K562 (cell line): ENCODE results near the gene DTD1. TPM values are rescaled to one million over a fixed set of nuclear protein-coding genes. Genes with fewer than 3 reads are reported as not detected.

Experiments
- BHLHE40 ChIP-seq: IDR thresholded peaks from 2 replicates; pipeline ENCODE4 v1.6.1; 2011; ENCODE audit warnings: low read length, improper control_type of control experiment
- CREBBP ChIP-seq: IDR thresholded peaks from one replicate; pipeline ENCODE4 v1.6.1; 2012; ENCODE audit warnings: low read depth, mild to moderate bottlenecking, control low read depth, inconsistent platforms, low read length
- KHSRP ChIP-seq: fragments of 450-650 bp; IDR thresholded peaks from 2 replicates; pipeline ENCODE4 v1.6.1; 2017
- LARP7 ChIP-seq: fragments of 450-650 bp; IDR thresholded peaks from 2 replicates; pipeline ENCODE4 v1.6.1; 2016
- RREB1 ChIP-seq: fragments of 250-450 bp; sonication (Bioruptor Pico); IDR thresholded peaks from 2 replicates; pipeline ENCODE4 v1.4.0; 2020
- SAFB2 ChIP-seq: fragments of 200-400 bp; formaldehyde crosslinking; IDR thresholded peaks from 2 replicates; pipeline ENCODE4 v1.6.1; 2018; ENCODE audit warnings: borderline replicate concordance, low read length, low read depth, moderate library complexity; ENCODE audit not compliant: severe bottlenecking
- VEZF1 ChIP-seq: fragments of 200-800 bp; sonication (Bioruptor generic); IDR thresholded peaks from 2 replicates; pipeline ENCODE4 v1.6.1; 2017; ENCODE audit warnings: missing genetic modification characterization, missing compliant biosample characterization
- ZNF232 ChIP-seq: sonication (generic); formaldehyde crosslinking; IDR thresholded peaks from 2 replicates; pipeline ENCODE4 v1.8.0; 2022; ENCODE audit warnings: mild to moderate bottlenecking, missing genetic modification reagents
- ZNF764 ChIP-seq: fragments of 250-450 bp; sonication (Bioruptor Pico); IDR thresholded peaks from 2 replicates; pipeline ENCODE4 v1.4.0; 2020; ENCODE audit warnings: low read depth, mild to moderate bottlenecking, moderate library complexity
- polyA plus RNA-seq, 8 experiments: library from polyadenylated mRNA; depleted of rRNA in 4 of 8; stranded (reverse) in 5 of 8; unstranded in 3 of 8; fragments of >200 nt; fragmentation: Nextera tagmentation in 2 of 8; fragmentation: Illumina TruSeq in 1 of 8; extraction: Ambion mirVana in 2 of 8; extraction: Trizol in 1 of 8; gene quantifications; 2 replicates each; pipeline versions ENCODE4 v1.2.1 to v1.2.3, GENCODE V29; 2011 to 2014; ENCODE audit warnings: inconsistent platforms in 1 of 8, missing spikeins in 1 of 8
- total RNA-seq, 7 experiments: library from RNA; depleted of rRNA in 6 of 7; stranded (reverse); fragments of >200 nt in 6 of 7; fragmentation: Illumina TruSeq in 2 of 7; extraction: Trizol in 2 of 7; gene quantifications; 2 replicates each; pipeline versions ENCODE4 v1.2.1 to v1.2.3, GENCODE V29; 2011 to 2021; ENCODE audit warnings: low replicate concordance in 1 of 7
- TF ChIP-seq, protein P1 (sequence below), 3 experiments: fragments of 200-800 bp in 1 of 3; fragments of 250-450 bp in 1 of 3; fragments of 450-650 bp in 1 of 3; sonication (Bioruptor Pico) in 1 of 3; sonication (Bioruptor generic) in 1 of 3; formaldehyde crosslinking in 1 of 3; IDR thresholded peaks; 2 replicates each; pipeline versions ENCODE4 v1.6.1 to v1.8.0; 2016 to 2022; ENCODE audit warnings: mild to moderate bottlenecking in 2 of 3, missing genetic modification characterization in 2 of 3, missing compliant biosample characterization in 1 of 3, moderate library complexity in 1 of 3
- TF ChIP-seq, protein P2 (sequence below): fragments of 450-650 bp; formaldehyde crosslinking; IDR thresholded peaks from 2 replicates; pipeline ENCODE4 v1.4.0; 2020; ENCODE audit warnings: mild to moderate bottlenecking, moderate library complexity
- TF ChIP-seq, protein P3 (sequence below): sonication (generic); formaldehyde crosslinking; IDR thresholded peaks from 2 replicates; pipeline ENCODE4 v1.8.0; 2022; ENCODE audit warnings: mild to moderate bottlenecking, missing genetic modification reagents

Gene DTD1
- total and polyA plus RNA-seq, 9 of the 15 experiments (the other 6 are each of a cell fraction or from before 2014, with no cell fraction given), result 5.7 to 28.6 (median 26.8) TPM

GRCh38 chr20:18587665-18588573 lies at the start of gene DTD1 (continued):
- TF ChIP-seq, protein P1, sequence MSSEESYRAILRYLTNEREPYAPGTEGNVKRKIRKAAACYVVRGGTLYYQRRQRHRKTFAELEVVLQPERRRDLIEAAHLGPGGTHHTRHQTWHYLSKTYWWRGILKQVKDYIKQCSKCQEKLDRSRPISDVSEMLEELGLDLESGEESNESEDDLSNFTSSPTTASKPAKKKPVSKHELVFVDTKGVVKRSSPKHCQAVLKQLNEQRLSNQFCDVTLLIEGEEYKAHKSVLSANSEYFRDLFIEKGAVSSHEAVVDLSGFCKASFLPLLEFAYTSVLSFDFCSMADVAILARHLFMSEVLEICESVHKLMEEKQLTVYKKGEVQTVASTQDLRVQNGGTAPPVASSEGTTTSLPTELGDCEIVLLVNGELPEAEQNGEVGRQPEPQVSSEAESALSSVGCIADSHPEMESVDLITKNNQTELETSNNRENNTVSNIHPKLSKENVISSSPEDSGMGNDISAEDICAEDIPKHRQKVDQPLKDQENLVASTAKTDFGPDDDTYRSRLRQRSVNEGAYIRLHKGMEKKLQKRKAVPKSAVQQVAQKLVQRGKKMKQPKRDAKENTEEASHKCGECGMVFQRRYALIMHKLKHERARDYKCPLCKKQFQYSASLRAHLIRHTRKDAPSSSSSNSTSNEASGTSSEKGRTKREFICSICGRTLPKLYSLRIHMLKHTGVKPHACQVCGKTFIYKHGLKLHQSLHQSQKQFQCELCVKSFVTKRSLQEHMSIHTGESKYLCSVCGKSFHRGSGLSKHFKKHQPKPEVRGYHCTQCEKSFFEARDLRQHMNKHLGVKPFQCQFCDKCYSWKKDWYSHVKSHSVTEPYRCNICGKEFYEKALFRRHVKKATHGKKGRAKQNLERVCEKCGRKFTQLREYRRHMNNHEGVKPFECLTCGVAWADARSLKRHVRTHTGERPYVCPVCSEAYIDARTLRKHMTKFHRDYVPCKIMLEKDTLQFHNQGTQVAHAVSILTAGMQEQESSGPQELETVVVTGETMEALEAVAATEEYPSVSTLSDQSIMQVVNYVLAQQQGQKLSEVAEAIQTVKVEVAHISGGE (CRISPR knock-in tag; IDR thresholded peaks at IDR 0.05), result peak; percentile 80 to 97 (median 87); a peak in 5 of 6 replicates
- TF ChIP-seq, protein P2, sequence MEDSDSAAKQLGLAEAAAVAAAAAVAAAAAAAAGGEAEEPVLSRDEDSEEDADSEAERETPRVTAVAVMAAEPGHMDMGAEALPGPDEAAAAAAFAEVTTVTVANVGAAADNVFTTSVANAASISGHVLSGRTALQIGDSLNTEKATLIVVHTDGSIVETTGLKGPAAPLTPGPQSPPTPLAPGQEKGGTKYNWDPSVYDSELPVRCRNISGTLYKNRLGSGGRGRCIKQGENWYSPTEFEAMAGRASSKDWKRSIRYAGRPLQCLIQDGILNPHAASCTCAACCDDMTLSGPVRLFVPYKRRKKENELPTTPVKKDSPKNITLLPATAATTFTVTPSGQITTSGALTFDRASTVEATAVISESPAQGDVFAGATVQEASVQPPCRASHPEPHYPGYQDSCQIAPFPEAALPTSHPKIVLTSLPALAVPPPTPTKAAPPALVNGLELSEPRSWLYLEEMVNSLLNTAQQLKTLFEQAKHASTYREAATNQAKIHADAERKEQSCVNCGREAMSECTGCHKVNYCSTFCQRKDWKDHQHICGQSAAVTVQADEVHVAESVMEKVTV, result no peak
- TF ChIP-seq ZNF764 (CRISPR knock-in tag) (no peak), SAFB2 (no peak), LARP7 (no peak), VEZF1 (peak; percentile 52; the same call in 1 of the 2 replicates), RREB1 (CRISPR knock-in tag) (no peak), BHLHE40 (peak; percentile 88), ZNF232 (no peak), CREBBP (no peak), KHSRP (no peak)
- TF ChIP-seq, protein P3, sequence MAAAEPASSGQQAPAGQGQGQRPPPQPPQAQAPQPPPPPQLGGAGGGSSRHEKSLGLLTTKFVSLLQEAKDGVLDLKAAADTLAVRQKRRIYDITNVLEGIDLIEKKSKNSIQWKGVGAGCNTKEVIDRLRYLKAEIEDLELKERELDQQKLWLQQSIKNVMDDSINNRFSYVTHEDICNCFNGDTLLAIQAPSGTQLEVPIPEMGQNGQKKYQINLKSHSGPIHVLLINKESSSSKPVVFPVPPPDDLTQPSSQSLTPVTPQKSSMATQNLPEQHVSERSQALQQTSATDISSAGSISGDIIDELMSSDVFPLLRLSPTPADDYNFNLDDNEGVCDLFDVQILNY (CRISPR knock-in tag), result no peak
